HG03571 (cell line): ENCODE results near the gene RNASE9.
"Not testable (repeated sequence)": the region's sequence is repeated elsewhere in the genome, so short reads cannot be mapped to it uniquely, and the experiment has no call there.

Experiments
- ATAC-seq: cut with Tn5 transposase; IDR thresholded peaks from one replicate; pipeline ENCODE4 v1.9.1; 2021; ENCODE audit not compliant: unreplicated experiment

RNASE9 gene

GRCh38 chr14:20578325-20578724, 17.5 kb upstream of the RNASE9 start:
- no peak for ATAC-seq

GRCh38 chr14:20572382-20572990, 11.6 kb upstream of the RNASE9 start:
- ATAC-seq = not testable (repeated sequence)

- not testable (repeated sequence) for ATAC-seq
These were observed 9.9 kb upstream of the RNASE9 start for GRCh38 chr14:20570720-20571119.

DNA sequence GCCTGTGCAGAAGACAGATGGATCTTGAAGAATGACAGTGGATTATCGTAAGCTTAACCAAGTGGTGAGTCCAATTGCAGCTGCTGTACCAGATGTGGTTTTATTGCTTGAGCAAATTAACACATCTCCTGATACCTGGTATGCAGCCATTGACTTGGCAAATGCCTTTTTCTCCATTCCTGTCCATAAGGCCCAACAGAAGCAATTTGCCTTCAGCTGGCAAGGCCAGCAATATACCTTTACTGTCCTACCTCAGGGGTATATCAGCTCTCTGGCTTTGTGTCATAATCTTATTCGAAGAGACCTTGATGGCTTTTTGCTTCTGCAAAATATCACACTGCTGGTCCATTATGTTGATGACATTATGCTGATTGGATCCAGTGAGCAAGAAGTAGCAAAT, 9.0 kb upstream of the RNASE9 start:
- ATAC-seq = not testable (repeated sequence)

GRCh38 chr14:20569066-20569465, 8.2 kb upstream of the RNASE9 start:
- ATAC-seq = no peak

DNA sequence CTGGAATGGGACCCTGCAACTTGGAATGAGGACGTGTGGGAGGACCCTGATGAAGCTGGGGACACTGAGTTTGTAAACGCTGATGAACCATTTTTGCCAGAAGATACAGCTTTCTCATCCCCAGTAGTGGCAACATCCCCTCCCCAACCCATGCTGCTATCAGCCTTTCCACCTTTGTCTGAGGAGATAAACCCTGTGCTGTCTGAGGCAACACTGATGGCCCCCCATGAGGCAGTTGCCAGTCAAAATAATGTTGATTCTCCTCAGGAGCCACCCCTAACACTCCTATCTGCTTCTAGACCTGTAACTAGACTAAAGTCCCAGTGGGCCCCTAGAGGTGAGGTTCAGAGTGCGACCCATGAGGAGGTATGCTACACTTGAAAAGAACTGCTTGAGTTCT, 7.5 kb upstream of the RNASE9 start:
- ATAC-seq = no peak

DNA sequence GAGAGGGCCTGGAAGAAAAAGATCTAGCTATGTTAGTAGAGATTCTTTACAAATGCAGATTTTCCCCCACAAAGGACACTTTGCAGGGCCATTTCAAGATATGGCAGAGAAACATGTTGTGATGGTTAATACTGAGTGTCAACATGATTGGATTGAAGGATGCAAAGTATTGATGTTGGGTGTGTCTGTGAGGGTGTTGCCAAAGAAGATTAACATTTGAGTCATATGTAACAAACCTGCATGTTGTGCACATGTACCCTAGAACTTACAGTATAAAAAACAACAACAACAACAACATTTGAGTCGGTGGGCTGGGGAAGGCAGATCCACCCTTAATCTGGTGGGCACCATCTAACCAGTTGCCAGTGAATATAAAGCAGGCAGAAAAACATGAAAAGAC, 6.4 kb upstream of the RNASE9 start:
- ATAC-seq = not testable (repeated sequence)

DNA sequence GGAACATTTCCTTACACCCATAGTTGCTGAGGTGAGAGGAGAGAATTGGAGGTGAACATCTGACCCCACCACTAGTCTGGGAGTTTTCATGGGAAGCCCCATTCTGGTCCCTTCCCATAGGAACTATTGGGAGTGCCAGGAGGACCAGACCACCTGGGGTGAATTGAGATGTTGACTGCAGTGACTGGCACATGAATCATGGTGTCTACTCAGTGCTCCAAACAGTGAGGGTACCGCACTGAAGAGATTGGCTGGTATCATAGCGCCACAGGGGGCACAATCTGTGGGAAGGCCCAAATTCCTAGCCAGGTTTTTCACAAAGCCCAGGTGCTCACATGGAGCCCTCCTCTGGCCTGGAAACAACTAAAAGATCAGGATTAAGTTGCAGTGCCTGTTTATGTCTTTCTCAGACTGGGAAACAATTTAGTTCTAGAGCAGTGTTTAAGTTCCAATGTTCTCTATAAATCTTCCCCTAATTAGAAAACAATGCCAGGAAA, 3.7 kb upstream of the RNASE9 start:
- no peak for ATAC-seq

DNA sequence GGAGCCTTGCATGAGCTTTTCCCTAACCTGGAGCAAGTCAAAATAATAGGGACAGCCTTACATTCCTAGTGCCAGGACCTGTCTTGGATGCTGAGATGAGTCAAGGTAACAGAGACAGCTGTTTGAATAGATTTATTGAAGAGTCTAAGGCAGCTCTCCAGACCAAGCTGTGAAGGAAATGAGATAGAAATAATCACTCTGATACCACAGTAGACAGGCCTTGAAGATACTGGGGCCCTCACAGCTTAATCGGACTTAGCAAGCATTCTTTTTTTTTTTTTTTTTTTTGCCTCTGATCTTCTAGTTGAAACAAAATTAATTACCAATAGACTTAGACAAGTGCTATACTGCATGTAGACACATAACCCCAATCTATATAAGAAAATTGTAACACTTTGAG, 3.1 kb upstream of the RNASE9 start:
- ATAC-seq = no peak

DNA sequence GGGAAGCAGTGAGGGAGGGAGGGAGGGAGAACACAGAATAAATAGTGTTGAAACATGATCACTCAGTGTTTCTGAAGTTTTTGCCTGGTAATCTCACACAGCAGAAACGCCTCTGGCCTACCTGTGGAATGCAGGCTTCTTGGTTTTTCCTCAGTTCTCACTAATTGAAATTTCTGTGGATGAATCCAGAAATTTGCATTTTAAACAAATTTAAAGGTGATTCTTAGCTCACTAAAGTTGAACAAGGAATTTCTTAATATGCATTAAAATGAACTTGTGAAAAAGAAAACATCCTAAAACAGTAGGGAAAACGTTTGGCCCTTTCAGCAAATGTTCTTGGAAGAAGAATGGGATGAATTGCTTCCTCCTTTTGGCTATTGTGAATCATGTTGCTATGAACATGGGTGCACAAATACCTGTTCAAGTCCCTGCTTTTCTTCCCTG, 1.4 kb downstream of the RNASE9 start:
- no peak for ATAC-seq

DNA sequence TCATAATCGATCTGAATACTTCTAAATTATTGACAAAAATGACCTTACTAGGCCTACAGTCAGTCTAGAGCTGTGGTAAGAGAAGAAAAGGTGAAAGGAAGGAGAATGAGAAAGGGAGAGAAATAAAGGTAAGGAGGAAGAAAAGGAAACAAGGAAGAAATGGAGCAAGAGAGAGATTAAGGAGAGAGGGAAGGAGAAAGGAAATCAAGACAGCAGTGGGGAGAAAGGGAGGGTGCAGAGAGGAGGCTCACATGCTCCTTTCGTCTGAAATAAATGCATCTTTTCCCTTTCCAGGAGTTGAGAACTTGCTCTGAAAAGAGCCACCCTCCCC, 3.7 kb downstream of the RNASE9 start:
- no peak for ATAC-seq

DNA sequence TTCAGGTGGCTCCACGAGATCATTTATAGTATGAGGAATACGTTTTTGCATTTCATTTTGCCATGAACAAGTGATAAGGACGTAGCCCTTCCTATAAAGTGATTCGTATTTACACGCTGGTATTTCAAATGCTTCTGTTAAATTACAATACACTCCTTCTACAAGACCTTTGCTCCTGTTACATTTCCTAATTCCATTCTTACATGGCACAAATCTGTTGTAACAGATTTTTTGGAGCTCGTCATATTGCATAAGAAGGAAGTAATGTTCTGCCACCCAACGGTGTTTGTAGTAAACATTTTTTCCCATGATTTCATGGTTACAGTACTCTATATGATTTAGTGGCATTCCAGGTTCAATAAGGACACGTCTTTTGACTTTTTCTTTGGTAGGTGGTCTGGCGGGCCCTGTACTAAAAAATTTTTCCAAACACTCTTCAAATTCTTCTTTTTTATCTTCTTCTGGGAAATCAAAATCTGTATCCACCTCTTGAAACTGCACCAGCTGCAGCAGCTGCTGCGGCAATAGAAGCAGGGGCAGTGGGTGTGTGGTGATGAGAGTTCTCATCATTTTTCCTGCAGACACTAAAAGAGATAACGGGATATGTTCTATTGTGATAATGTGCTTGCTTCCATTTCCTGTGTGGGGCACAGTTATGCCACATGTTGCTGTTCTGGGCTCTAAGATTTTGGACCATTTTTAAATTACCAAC, 4.2 kb downstream of the RNASE9 start:
- ATAC-seq = no peak

DNA sequence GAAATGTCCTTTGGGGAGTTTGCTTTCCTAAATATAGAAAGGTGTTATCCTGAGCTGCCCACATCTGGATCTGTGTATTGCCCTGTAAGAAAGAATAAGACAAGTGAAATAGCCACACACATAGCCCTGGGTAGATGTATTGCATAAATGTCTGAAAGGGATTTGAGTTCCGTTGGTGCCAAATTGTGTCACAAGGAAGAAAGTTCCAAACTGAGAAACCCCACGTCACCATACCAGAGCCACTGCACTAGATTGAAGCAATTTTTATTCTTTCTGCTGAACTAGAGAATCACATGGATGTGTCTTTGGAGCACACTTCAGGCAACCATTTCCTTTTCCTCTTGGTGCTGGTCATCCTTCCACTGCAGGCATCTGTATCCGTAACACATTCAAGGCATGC, 5.0 kb downstream of the RNASE9 start:
- ATAC-seq = no peak

DNA sequence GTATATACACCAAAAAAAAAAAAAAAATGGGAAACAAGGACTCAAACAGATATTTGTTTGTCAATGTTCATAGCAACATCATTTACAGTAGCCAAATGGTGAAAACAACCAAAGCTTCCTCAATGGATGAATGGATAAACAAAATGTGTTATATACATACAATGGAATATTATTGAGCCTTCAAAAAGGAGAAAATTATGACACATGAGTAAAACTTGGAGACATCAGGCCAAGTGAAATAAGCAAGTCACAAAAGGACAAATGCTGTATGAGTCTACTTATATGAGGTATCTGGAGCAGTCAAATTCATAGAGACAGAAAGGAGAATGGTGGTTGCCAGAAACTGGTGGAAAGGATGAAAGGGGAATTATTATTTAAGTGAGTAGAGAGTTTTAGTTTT, 7.8 kb downstream of the RNASE9 start:
- ATAC-seq = no peak

- no peak for ATAC-seq
These were observed 9.2 kb downstream of the RNASE9 start for GRCh38 chr14:20551606-20552005.

DNA sequence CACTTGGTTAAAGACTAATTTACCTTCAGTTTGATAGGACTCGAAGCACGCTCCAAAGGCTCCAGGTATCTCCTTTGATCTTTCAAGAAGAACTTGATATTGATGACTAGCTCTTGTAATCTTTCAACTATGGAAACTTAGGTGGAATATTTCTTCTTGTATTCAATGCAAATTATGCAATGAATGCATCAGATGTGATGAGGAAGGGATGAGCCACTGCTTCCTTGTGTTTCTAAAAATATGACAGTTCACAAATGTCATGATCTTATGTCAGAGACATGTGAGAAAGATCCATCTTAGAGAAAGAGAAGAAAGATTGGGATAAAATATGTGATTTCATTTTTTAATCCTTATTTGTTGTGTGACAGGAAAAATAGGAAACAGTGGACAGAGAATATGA, 9.9 kb downstream of the RNASE9 start:
- no peak for ATAC-seq

- ATAC-seq = no peak
These were observed 12.3 kb downstream of the RNASE9 start for GRCh38 chr14:20548414-20549158.

GRCh38 chr14:20546877-20547276, 14.0 kb downstream of the RNASE9 start:
- ATAC-seq = no peak

- ATAC-seq = no peak
These were observed 20.9 kb downstream of the RNASE9 start for GRCh38 chr14:20539906-20540305.

- no peak for ATAC-seq
These were observed 29.9 kb downstream of the RNASE9 start for GRCh38 chr14:20530771-20531571.

DNA sequence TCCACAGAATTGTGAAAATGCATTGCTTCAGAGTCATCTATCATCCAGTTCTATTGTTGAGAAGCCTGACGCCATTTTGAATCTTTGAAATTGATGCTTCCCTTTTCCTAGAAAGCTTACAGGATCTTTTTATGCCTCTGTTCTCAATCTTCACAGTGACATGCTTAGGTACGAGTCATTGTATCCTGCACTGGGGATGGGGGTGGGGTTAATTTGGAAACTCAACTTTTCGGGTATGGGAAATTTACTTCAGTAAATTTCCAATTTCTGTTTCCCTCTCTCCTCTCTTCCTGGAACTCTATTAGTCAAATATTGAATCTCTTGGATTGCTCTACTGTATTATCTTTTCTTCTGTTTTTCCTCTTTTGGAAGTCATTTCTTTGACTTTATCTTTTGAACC, 31.0 kb downstream of the RNASE9 start:
- no peak for ATAC-seq
